ENCODE data around the gene TECPR2.
"Not testable (repeated sequence)": the region's sequence is repeated elsewhere in the genome, so short reads cannot be mapped to it uniquely, and the experiment has no call there.

TECPR2 gene

GRCh38 chr14:102539544-102540314, 177.0 kb downstream of the TECPR2 start:
- DNase-seq, result no peak

GRCh38 chr14:102540315-102541028, 177.7 kb downstream of the TECPR2 start:
- DNase-seq, result no peak

GRCh38 chr14:102541029-102541491, 178.3 kb downstream of the TECPR2 start:
- not testable (repeated sequence) for DNase-seq

GRCh38 chr14:102541771-102542170, 179.0 kb downstream of the TECPR2 start:
- no peak for DNase-seq

- DNase-seq, result no peak
Measured at GRCh38 chr14:102544046-102544746, 181.5 kb downstream of the TECPR2 start.

- no peak for DNase-seq
Measured at GRCh38 chr14:102544747-102545460, 182.2 kb downstream of the TECPR2 start.

GRCh38 chr14:102545461-102546265, 182.9 kb downstream of the TECPR2 start:
- DNase-seq, result no peak

- no peak for DNase-seq
Measured at GRCh38 chr14:102548616-102549240, 186.0 kb downstream of the TECPR2 start.

- not testable (repeated sequence) for DNase-seq
Measured at GRCh38 chr14:102550927-102551401, 188.2 kb downstream of the TECPR2 start.
